Vagina (tissue), 2 donors: ENCODE measurements around the gene CYB561A3. TPM values are rescaled to one million over a fixed set of nuclear protein-coding genes. Genes with fewer than 3 reads are reported as not detected.
A peak's percentile ranks its signal among the peaks of the same experiment; 100 is the strongest.

Source experiments
- DNase-seq, 2 donors: peaks; one replicate each; pipeline ENCODE4 v3.0.0-alpha.2; 2017; ENCODE audit errors: extremely low spot score in 2 of 2
- H3K27ac ChIP-seq: fragments of 200-600 bp; sonication (generic); one replicate; pipeline ENCODE4 v1.5.1; 2019
- H3K27me3 ChIP-seq: fragments of 200-600 bp; sonication (generic); one replicate; pipeline ENCODE4 v1.5.1; 2019
- H3K36me3 ChIP-seq, 2 donors: fragments of 200-600 bp; sonication (generic); one replicate each; pipeline ENCODE4 v1.5.1; 2017 to 2019
- H3K4me1 ChIP-seq: fragments of 200-600 bp; sonication (generic); one replicate; pipeline ENCODE4 v1.5.1; 2019
- H3K4me3 ChIP-seq, 2 donors: fragments of 200-600 bp; sonication (generic); 1 replicate in 1 of 2; 2 replicates in 1 of 2; pipeline ENCODE4 v1.5.1; 2016 to 2019
- H3K9me3 ChIP-seq: fragments of 200-600 bp; sonication (generic); one replicate; pipeline ENCODE4 v1.5.1; 2019
- CTCF ChIP-seq, 3 experiments: fragments of 450-650 bp in 2 of 3; fragments of 200-600 bp in 1 of 3; sonication (generic) in 1 of 3; IDR thresholded peaks; one replicate each; pipeline ENCODE4 v1.5.1; 2017 to 2019; ENCODE audit warnings: antibody characterized with exemption in 3 of 3, mild to moderate bottlenecking in 2 of 3, moderate library complexity in 2 of 3
- POLR2A ChIP-seq, 2 donors: fragments of 450-650 bp; IDR thresholded peaks; one replicate each; pipeline ENCODE4 v1.6.1; 2017; ENCODE audit warnings: antibody characterized with exemption in 2 of 2, mild to moderate bottlenecking in 2 of 2, moderate library complexity in 2 of 2
- POLR2AphosphoS5 ChIP-seq, 2 donors: sonication (generic); formaldehyde crosslinking; IDR thresholded peaks; one replicate each; pipeline ENCODE4 v1.9.0; 2017; ENCODE audit warnings: antibody characterized with exemption in 2 of 2, mild to moderate bottlenecking in 2 of 2, low read depth in 1 of 2; ENCODE audit not compliant: insufficient read depth in 1 of 2
- intact Hi-C: fragments of 100-400 bp; cut with DNase I; formaldehyde crosslinking; loops from one replicate; pipeline ENCODE4 v1.15.1; 2023
- total RNA-seq: library from RNA; depleted of rRNA; stranded (reverse); fragments of >200 nt; gene quantifications from one replicate; pipeline ENCODE4 v1.2.3, GENCODE V29; 2016

Gene CYB561A3
- total RNA-seq, 1 donor from 2014 or later: 26.5 TPM

- H3K4me3 ChIP-seq: no peak overlapping the region
- H3K27ac ChIP-seq: no peak overlapping the region
- no peaks in the 10 kb centered on the region for H3K27me3 ChIP-seq
- no peaks in the 10 kb centered on the region for H3K9me3 ChIP-seq
- intact Hi-C loops: no loop called here
- no peak for DNase-seq
- no peak for TF ChIP-seq POLR2A (IDR thresholded peaks at IDR 0.05)
- TF ChIP-seq POLR2AphosphoS5 (IDR thresholded peaks at IDR 0.05; ENCODE audit: insufficient read depth in 1 of 2, low read depth in 1 of 2): no peak
- TF ChIP-seq CTCF (IDR thresholded peaks at IDR 0.05): no peak
- peaks cover 46% of the 10 kb centered on the region for H3K4me1 ChIP-seq
- H3K36me3 ChIP-seq: no peaks in the 10 kb centered on the region
These were observed 26.3 kb downstream of the CYB561A3 start for GRCh38 chr11:61335355-61335710.

- Histone ChIP-seq H3K9me3 (no peaks in the 10 kb centered on the region), H3K4me1 (peaks cover 53% of the 10 kb centered on the region), H3K36me3 (peaks cover 0 to 2% of the 10 kb centered on the region in 2 donors), H3K4me3 (no peak overlapping the region), H3K27me3 (no peaks in the 10 kb centered on the region), H3K27ac (no peak overlapping the region)
- no peak for DNase-seq
- intact Hi-C loops: no loop called here
- TF ChIP-seq CTCF (IDR thresholded peaks at IDR 0.05) (no peak), POLR2A (IDR thresholded peaks at IDR 0.05) (no peak), POLR2AphosphoS5 (IDR thresholded peaks at IDR 0.05; ENCODE audit: insufficient read depth in 1 of 2, low read depth in 1 of 2) (no peak)
These were observed 27.0 kb downstream of the CYB561A3 start for GRCh38 chr11:61334434-61335354.

- peaks cover 58% of the 10 kb centered on the region for H3K4me1 ChIP-seq
- peaks cover 0 to 11% of the 10 kb centered on the region in 2 donors for H3K36me3 ChIP-seq
- H3K4me3 ChIP-seq: peak overlapping the region; percentile 72 to 90
- no peaks in the 10 kb centered on the region for H3K9me3 ChIP-seq
- TF ChIP-seq POLR2A (IDR thresholded peaks at IDR 0.05): no peak
- no peak for TF ChIP-seq POLR2AphosphoS5 (IDR thresholded peaks at IDR 0.05; ENCODE audit: insufficient read depth in 1 of 2, low read depth in 1 of 2)
- no peak for TF ChIP-seq CTCF (IDR thresholded peaks at IDR 0.05)
- intact Hi-C loops: no loop called here
- peak overlapping the region; percentile 76 for H3K27ac ChIP-seq
- DNase-seq: no peak
- H3K27me3 ChIP-seq: no peaks in the 10 kb centered on the region
These were observed 27.9 kb downstream of the CYB561A3 start for GRCh38 chr11:61333550-61334433.

- DNase-seq: peak in 1 of 2 donors; percentile 96
- intact Hi-C loops: no loop called here
- H3K9me3 ChIP-seq: no peaks in the 10 kb centered on the region
- H3K27me3 ChIP-seq: no peaks in the 10 kb centered on the region
- peak in 1 of 2 donors; percentile 74 for TF ChIP-seq POLR2A (IDR thresholded peaks at IDR 0.05)
- TF ChIP-seq CTCF (IDR thresholded peaks at IDR 0.05): peak in 2 of 3 experiments; percentile 4 to 9
- peak; percentile 95 to 97 for TF ChIP-seq POLR2AphosphoS5 (IDR thresholded peaks at IDR 0.05; ENCODE audit: insufficient read depth in 1 of 2, low read depth in 1 of 2)
- H3K36me3 ChIP-seq: peaks cover 0 to 18% of the 10 kb centered on the region in 2 donors
- peaks cover 58% of the 10 kb centered on the region for H3K4me1 ChIP-seq
- H3K4me3 ChIP-seq: peak within 1 kb of the TSS; percentile 72 to 90
- H3K27ac ChIP-seq: peak within 1 kb of the TSS; percentile 76
These were observed 28.7 kb downstream of the CYB561A3 start, which contains the start of the genes DDB1 and TKFC for GRCh38 chr11:61332797-61333549. Gene DDB1, minus strand, starts transcription at chr11:61333105. Its CDS starts 137 bp downstream, at chr11:61332968. Gene TKFC, plus strand, starts transcription at chr11:61333228. Its CDS starts 1,501 bp downstream, at chr11:61334729.
